A549 (cell line): ENCODE measurements around the gene RAB37. TPM values are rescaled to one million over a fixed set of nuclear protein-coding genes. Genes with fewer than 3 reads are reported as not detected.

Experiments
- ATAC-seq, 2 experiments: fragments of 200-7000 bp in 1 of 2; fragments of >200 bp in 1 of 2; cut with Nextera tagmentation in 1 of 2; cut with Tn5 transposase in 1 of 2; 3 replicates each; pipeline versions ENCODE4 v1.8.0 to v1.9.1; 2018 to 2020; ENCODE audit warnings: mild to moderate bottlenecking in 1 of 2, moderate library complexity in 1 of 2
- CTCF ChIA-PET: fragments of 300-600 bp; sonication (Branson Sonifier 250); formaldehyde crosslinking; extraction: SDS; loops from one replicate; lab custom pipeline; 2021; ENCODE audit warnings: antibody characterized with exemption, inconsistent platforms; lab: Yijun Ruan, JAX
- POLR2A ChIA-PET: fragments of 350-600 bp; formaldehyde crosslinking; extraction: SDS; loops from one replicate; lab custom pipeline; 2021; ENCODE audit warnings: antibody characterized with exemption, inconsistent platforms; lab: Yijun Ruan, JAX
- DNase-seq, 2 experiments: peaks; one replicate each; pipeline versions ENCODE4 v3.0.0 to v3.0.0-alpha.2; 2011 to 2016; ENCODE audit warnings: low read depth in 1 of 2, low spot score in 1 of 2
- FAIRE-seq: peaks from 2 replicates; lab custom pipeline; 2011; peaks lifted over from hg19 to GRCh38; lab: Jason Lieb, UNC
- H3K27ac ChIP-seq, 2 experiments: fragments of >200 bp; sonication (Bioruptor Twin); formaldehyde crosslinking; 3 replicates each; pipeline ENCODE4 v1.5.1; 2016 to 2017
- H3K4me1 ChIP-seq: fragments of >200 bp; sonication (Bioruptor Twin); formaldehyde crosslinking; 3 replicates; pipeline ENCODE4 v1.6.1; 2016
- H3K4me2 ChIP-seq: fragments of >200 bp; sonication (Bioruptor Twin); formaldehyde crosslinking; 3 replicates; pipeline ENCODE4 v1.6.1; 2016
- H3K4me3 ChIP-seq: fragments of >200 bp; sonication (Bioruptor Twin); formaldehyde crosslinking; 3 replicates; pipeline ENCODE4 v1.5.1; 2016
- H3K9me3 ChIP-seq: fragments of >200 bp; sonication (Bioruptor Twin); formaldehyde crosslinking; 3 replicates; pipeline ENCODE4 v1.6.1; 2016
- ATOH8 ChIP-seq: fragments of 250-450 bp; sonication (Bioruptor Pico); IDR thresholded peaks from 2 replicates; pipeline ENCODE4 v1.5.0; 2020; ENCODE audit warnings: low read depth, mild to moderate bottlenecking, moderate library complexity
- BCL3 ChIP-seq: fragments of >200 bp; sonication (Bioruptor Twin); formaldehyde crosslinking; IDR thresholded peaks from 3 replicates; pipeline ENCODE4 v1.6.1; 2016
- BHLHE40 ChIP-seq: IDR thresholded peaks from 2 replicates; pipeline ENCODE4 v1.6.1; 2012; ENCODE audit warnings: low read depth, low read length, inconsistent platforms
- CHD4 ChIP-seq: fragments of 200-600 bp; sonication (generic); IDR thresholded peaks from 2 replicates; pipeline ENCODE4 v1.6.1; 2016; ENCODE audit warnings: antibody characterized with exemption, mild to moderate bottlenecking, borderline replicate concordance
- E2F6 ChIP-seq: IDR thresholded peaks from 2 replicates; pipeline ENCODE4 v1.6.1; 2012; ENCODE audit warnings: low read depth, borderline replicate concordance
- EHMT2 ChIP-seq: fragments of 200-600 bp; sonication (generic); IDR thresholded peaks from 2 replicates; pipeline ENCODE4 v1.6.1; 2016; ENCODE audit warnings: antibody characterized with exemption, low read depth, mild to moderate bottlenecking, moderate library complexity
- ELK1 ChIP-seq: fragments of 150-350 bp; IDR thresholded peaks from 2 replicates; pipeline ENCODE4 v1.6.1; 2014; ENCODE audit warnings: low read depth, mild to moderate bottlenecking, low read length
- EP300 ChIP-seq, 2 experiments: fragments of >200 bp; sonication (Bioruptor Twin); formaldehyde crosslinking; IDR thresholded peaks; 2 replicates in 1 of 2; 3 replicates in 1 of 2; pipeline ENCODE4 v1.6.1; 2016 to 2017
- FOSL2 ChIP-seq, 2 experiments: fragments of 450-650 bp in 1 of 2; fragments of >200 bp in 1 of 2; sonication (Bioruptor Twin) in 1 of 2; formaldehyde crosslinking; IDR thresholded peaks; 2 replicates each; pipeline versions ENCODE4 v1.5.0 to v1.6.1; 2016 to 2020; ENCODE audit warnings: mild to moderate bottlenecking in 1 of 2, moderate library complexity in 1 of 2
- GATA3 ChIP-seq: IDR thresholded peaks from 2 replicates; pipeline ENCODE4 v1.6.1; 2012; ENCODE audit warnings: borderline replicate concordance
- HMGXB4 ChIP-seq: fragments of 250-450 bp; sonication (Bioruptor Pico); IDR thresholded peaks from 2 replicates; pipeline ENCODE4 v1.5.0; 2021; ENCODE audit warnings: mild to moderate bottlenecking, moderate library complexity, borderline replicate concordance
- HOXA7 ChIP-seq: fragments of 250-450 bp; sonication (Bioruptor Pico); IDR thresholded peaks from 2 replicates; pipeline ENCODE4 v1.5.0; 2020; ENCODE audit warnings: mild to moderate bottlenecking, moderate library complexity
- HOXB13 ChIP-seq: fragments of 250-450 bp; sonication (Bioruptor Pico); IDR thresholded peaks from 2 replicates; pipeline ENCODE4 v1.5.0; 2020; ENCODE audit warnings: low read depth, mild to moderate bottlenecking, moderate library complexity
- JUNB ChIP-seq: fragments of >200 bp; sonication (Bioruptor Twin); formaldehyde crosslinking; IDR thresholded peaks from 2 replicates; pipeline ENCODE4 v1.6.1; 2016
- KDM1A ChIP-seq: fragments of 200-600 bp; sonication (generic); IDR thresholded peaks from 2 replicates; pipeline ENCODE4 v1.6.1; 2016; ENCODE audit warnings: low read depth, mild to moderate bottlenecking
- MAFK ChIP-seq: fragments of 450-650 bp; IDR thresholded peaks from 2 replicates; pipeline ENCODE4 v1.6.1; 2014; ENCODE audit not compliant: partially characterized antibody
- NFE2L2 ChIP-seq: fragments of 150-350 bp; conservative IDR thresholded peaks from 2 replicates; pipeline ENCODE4 v1.6.1; 2014; ENCODE audit warnings: low read length
- PHF8 ChIP-seq: fragments of 200-600 bp; sonication (generic); IDR thresholded peaks from 2 replicates; pipeline ENCODE4 v1.6.1; 2016; ENCODE audit warnings: low read depth, mild to moderate bottlenecking, antibody characterized with exemption, moderate library complexity, borderline replicate concordance
- REST ChIP-seq: fragments of 200-600 bp; sonication (generic); IDR thresholded peaks from 2 replicates; pipeline ENCODE4 v1.6.1; 2016; ENCODE audit warnings: antibody characterized with exemption, mild to moderate bottlenecking, moderate library complexity
- SREBF2 ChIP-seq: fragments of 450-650 bp; IDR thresholded peaks from 2 replicates; pipeline ENCODE4 v1.6.1; 2014; ENCODE audit warnings: mild to moderate bottlenecking, moderate library complexity
- TFCP2L1 ChIP-seq: fragments of 250-450 bp; sonication (Bioruptor Pico); IDR thresholded peaks from 2 replicates; pipeline ENCODE4 v1.5.0; 2021; ENCODE audit warnings: mild to moderate bottlenecking
- ZFP36 ChIP-seq: fragments of 450-650 bp; IDR thresholded peaks from 2 replicates; pipeline ENCODE4 v1.6.1; 2014; ENCODE audit warnings: borderline replicate concordance; ENCODE audit not compliant: partially characterized antibody
- WGBS: methylation state at CpG from one replicate; pipeline ENCODE4 v1.1.6; 2017; ENCODE audit errors: missing lambda C conversion rate; 5-methylcytosine and 5-hydroxymethylcytosine counted together
- polyA plus RNA-seq, 4 experiments: library from polyadenylated mRNA; depleted of rRNA in 3 of 4; stranded (reverse); fragments of >200 nt; fragmentation: RNase III in 1 of 4; extraction: RNeasy Plus Mini Kit Qiagen cat#74134 plus additional on column Dnase treatment in 1 of 4; gene quantifications; 2 replicates in 3 of 4; 3 replicates in 1 of 4; pipeline ENCODE4 v1.2.3, GENCODE V29; 2011 to 2017

RAB37 gene
- polyA plus RNA-seq, 2 of the 4 experiments (the other 2 are of a cell fraction) = 2.4 to 15.8 TPM

- no peak for TF ChIP-seq BHLHE40
- no peak for TF ChIP-seq HMGXB4 (CRISPR knock-in tag)
- TF ChIP-seq HOXA7 (CRISPR knock-in tag) = no peak
- no peak for TF ChIP-seq BCL3
Measured at GRCh38 chr17:74767111-74767516, 30.1 kb downstream of the RAB37 start (continued).

GRCh38 chr17:74768069-74768762 lies 31.2 kb downstream of the RAB37 start:
- POLR2A ChIA-PET = no interaction called here
- Histone ChIP-seq H3K4me1 (peaks cover 29% of the 10 kb centered on the region), H3K4me3 (no peak overlapping the region), H3K9me3 (no peaks in the 10 kb centered on the region), H3K4me2 (no peak overlapping the region), H3K27ac (peak overlapping the region in 1 of 2 experiments; percentile 34; a peak in 3 of 6 replicates)
- FAIRE-seq (no peak), ATAC-seq (peak; percentile 5 to 6; a peak in 3 of 6 replicates), DNase-seq (no peak)
- TF ChIP-seq TFCP2L1 (CRISPR knock-in tag) = no peak
- no peak for TF ChIP-seq PHF8
- TF ChIP-seq SREBF2 = no peak
- no peak for TF ChIP-seq ELK1
- no peak for TF ChIP-seq GATA3
- no peak for TF ChIP-seq JUNB
- no peak for TF ChIP-seq REST
- no peak for TF ChIP-seq E2F6
- no peak for TF ChIP-seq EHMT2
- no peak for TF ChIP-seq EP300 (IDR thresholded peaks at IDR 0.05)
- TF ChIP-seq KDM1A = no peak
- no peak for TF ChIP-seq HOXB13 (CRISPR knock-in tag)
- TF ChIP-seq NFE2L2 = no peak
- no peak for TF ChIP-seq ATOH8 (CRISPR knock-in tag)
- no peak for TF ChIP-seq BCL3
- TF ChIP-seq ZFP36 = no peak
- no peak for TF ChIP-seq CHD4
- TF ChIP-seq MAFK = no peak
- TF ChIP-seq FOSL2 (IDR thresholded peaks at IDR 0.05) = no peak
- TF ChIP-seq FOSL2 (CRISPR knock-in tag; IDR thresholded peaks at IDR 0.05) = no peak
- WGBS = 69% methylated on average over 17 of the region's 17 CpGs
- CTCF ChIA-PET = interaction anchor here (1.5 to 53.6 kb wide), 5 partner anchors 14 to 111 kb away, joined by 4 to 1302 read pairs (median 349); partner anchors contain the start of genes FDXR, GRIN2C, NHERF1 and RAB37
